SIG-M5 (cell line): Measurements from ENCODE around the gene NTN5.
"Not testable (repeated sequence)": the region's sequence is repeated elsewhere in the genome, so short reads cannot be mapped to it uniquely, and the experiment has no call there.

Source experiments
- DNase-seq: peaks from one replicate; lab custom pipeline; 2025; lab: John Stamatoyannopoulos, UW

The NTN5 gene

DNA sequence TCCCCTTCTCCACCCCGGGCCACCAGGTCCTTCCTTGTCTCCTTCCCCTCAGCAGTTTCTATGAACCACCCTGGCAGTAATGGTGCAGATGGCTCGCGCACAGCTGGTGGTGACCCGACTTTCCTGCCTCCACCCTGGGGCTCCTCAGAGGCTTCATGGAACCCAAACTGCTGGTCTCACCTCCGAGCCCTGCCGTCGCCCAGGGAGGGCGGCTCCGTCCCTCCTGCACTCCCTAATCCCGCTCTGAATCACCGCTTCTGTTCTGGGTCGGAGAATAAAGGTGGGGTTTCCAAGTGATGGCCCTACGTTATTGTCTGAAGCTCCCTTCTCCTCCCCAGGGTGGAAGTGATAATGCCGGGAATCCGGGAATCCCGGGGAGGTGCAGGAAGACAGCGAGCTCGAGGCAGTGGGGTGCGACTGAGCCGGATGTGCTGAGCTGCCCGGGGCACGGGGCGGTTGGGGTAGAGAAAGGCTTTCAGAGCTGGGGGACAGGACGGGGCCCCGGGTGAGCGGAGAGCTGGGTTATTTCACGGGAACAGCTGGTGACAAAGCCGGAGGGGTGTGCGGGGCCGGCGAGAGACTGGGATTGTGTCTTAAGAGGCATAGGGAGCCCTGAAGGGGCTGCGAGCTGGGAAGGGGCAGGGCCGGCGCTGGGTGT, 23.7 kb upstream of the NTN5 start:
- no peak for DNase-seq

DNA sequence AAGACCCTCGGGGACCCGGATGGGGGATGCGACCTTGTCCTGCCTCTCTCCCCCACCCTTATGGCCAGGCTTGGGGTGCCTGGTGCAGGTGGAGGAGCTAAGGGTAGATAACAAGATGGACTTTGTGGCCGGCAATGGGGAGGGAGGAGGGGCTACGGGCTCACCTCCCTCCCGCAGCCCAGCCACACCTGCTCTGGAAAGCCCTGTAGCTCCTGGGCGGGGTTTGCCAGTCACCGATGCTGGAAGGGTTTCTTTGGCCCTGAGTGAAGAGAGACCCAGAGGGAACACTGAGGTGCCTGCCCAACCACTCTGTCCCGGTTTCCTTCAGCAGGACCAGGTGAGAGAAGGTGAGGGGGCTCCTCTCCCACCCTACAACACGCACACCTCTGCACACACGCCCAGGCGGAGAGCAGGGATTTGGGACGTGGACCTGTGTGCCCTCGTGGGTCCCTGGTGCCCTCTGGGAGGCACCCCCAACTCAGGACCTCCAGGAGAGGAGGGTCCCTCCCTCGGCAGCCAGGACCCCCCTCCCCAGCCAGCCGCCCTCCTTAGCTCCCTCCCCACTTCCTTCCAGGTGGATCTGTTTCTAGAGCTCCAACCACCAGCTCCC, 23.0 kb upstream of the NTN5 start, which contains the start of gene FUT2:
Gene FUT2 (plus strand): TSS at position 229 of the 610 bp plus-strand sequence. CDS start 6,986 bp downstream, outside the sequence.
- DNase-seq: no peak

- DNase-seq: not testable (repeated sequence)
Observed at GRCh38 chr19:48693629-48694028, 20.8 kb upstream of the NTN5 start.

DNA sequence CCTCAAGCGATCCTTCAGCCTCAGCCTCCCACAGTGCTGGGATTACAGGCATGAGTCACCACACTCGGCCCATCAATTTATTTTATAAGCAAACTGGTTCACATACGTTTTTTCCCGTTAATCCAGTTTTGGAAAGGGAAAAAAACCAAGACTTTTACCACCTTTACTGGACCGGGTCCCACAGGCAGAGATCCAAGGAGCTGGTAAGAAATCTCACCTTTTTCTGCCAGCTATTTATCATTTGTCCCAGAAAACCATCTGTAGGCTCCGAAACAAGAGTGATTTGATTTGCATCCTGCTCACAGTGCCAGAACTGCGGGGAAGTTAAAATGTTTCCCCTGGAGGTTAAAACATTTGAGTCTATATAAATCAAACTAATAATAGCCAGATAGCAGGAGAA, 16.6 kb upstream of the NTN5 start:
- no peak for DNase-seq

DNA sequence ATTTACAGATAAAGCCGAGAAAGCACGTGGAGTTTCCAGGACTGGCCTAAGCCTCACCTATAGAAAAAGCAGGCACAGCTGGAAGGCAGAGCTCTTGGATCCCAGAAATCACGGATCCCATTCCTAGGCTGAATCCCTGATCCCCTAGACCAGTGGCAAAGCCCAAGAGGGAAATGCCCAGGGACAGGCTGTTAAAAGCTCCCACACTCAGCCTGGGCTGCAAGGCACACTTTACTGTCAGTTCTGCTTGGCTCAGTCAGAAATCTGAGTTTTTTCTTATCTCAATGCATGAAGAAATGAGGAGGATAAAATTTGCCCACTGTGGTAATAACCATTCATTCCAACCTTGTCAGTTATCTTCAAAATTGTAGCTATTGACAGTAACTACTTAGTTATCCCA, 15.0 kb upstream of the NTN5 start:
- DNase-seq: no peak

GRCh38 chr19:48686637-48687036, 13.8 kb upstream of the NTN5 start:
- DNase-seq: not testable (repeated sequence)

GRCh38 chr19:48686088-48686487, 13.3 kb upstream of the NTN5 start:
- no peak for DNase-seq

- no peak for DNase-seq
Observed at GRCh38 chr19:48685583-48685982, 12.8 kb upstream of the NTN5 start.

DNA sequence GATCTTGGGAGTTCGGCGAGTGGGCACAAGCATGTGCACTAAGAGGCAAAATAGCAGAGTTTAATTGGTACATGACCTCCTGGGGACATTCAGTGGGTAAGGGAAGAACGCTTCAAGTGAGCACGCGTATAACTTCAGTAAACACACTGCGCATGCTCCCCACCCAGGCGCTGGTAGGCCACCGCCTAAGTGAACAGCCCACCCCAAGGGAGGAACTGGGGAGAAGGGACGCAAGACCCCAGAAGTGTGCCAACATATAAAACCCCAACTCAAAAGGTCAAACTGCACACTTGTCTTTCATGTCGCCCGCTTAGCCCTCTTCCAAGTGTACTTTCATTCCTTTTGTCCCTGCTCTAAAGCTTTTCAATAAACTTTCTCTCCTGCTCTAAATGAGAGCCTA, 10.5 kb upstream of the NTN5 start:
- DNase-seq: no peak

- DNase-seq: no peak
Observed at GRCh38 chr19:48681127-48681470, 8.3 kb upstream of the NTN5 start.

GRCh38 chr19:48680436-48681126, 7.8 kb upstream of the NTN5 start:
- DNase-seq: no peak

DNA sequence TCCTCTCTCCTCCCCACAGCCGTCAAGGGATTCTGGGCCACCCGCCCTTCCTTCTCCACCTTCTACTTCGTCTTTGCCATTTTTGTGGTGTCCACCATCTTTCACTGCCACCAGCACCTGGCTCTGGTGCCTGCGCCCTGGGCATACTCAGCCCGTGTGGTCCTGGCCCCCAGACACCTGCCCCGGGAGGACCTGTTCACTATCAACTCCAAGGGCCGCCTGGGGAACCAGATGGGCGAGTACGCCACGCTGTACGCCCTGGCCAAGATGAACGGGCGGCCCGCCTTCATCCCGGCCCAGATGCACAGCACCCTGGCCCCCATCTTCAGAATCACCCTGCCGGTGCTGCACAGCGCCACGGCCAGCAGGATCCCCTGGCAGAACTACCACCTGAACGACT, 7.2 kb upstream of the NTN5 start:
- DNase-seq: not testable (repeated sequence)

GRCh38 chr19:48678201-48678600, 5.4 kb upstream of the NTN5 start:
- DNase-seq: no peak

- DNase-seq: no peak
Observed at GRCh38 chr19:48676887-48677286, 4.1 kb upstream of the NTN5 start.

DNA sequence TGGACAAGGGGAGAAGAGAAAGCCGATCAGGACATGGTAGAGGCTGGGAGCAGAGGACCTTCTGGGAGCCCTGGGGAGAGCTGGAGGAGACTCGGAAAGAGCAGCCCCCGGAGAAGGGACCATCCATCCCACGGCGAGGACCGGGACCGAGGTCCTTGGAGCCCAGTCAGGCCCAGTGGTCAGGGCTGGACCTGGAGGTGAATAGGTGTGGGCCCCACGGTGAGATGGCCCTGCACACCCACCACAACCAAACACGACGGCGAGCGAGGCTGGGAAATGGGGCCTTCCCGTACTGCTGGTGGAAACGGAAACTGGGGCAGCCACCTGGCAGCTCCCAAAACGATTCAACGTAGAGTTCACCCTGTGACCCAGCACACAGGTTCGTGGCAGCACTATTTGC, 3.7 kb upstream of the NTN5 start:
- DNase-seq: no peak

- DNase-seq: no peak
Observed at GRCh38 chr19:48674921-48675824, 2.4 kb upstream of the NTN5 start.

DNA sequence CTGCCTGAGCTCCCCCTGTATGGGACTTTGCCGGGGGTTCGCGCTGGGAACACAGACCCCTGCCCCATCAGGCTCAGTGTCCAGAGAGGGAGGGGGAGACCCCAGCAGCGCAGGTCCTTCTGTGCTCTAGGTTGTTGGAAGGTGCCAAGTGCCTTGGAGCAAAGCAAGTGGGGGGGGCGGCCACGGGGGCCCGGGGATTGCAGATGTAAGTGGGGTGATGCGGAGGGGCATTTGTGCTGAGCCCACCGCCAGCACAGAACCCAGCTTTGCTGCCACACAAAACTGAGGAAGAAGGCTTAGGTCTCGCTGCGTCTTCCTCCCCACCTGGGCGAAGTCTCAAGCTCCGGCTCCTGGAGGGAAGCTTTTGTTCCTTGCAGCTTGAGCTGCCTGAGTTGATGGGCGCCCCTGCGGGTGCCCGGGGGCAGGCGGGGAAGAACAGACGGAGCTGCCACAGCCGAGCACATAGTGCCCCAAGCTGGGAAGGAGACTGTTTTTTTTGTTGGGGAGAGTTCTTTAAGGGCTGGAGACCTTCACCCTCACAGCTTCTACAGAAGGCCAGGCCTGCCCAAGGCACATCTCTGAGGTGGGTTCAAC, 1.5 kb upstream of the NTN5 start:
- no peak for DNase-seq

DNA sequence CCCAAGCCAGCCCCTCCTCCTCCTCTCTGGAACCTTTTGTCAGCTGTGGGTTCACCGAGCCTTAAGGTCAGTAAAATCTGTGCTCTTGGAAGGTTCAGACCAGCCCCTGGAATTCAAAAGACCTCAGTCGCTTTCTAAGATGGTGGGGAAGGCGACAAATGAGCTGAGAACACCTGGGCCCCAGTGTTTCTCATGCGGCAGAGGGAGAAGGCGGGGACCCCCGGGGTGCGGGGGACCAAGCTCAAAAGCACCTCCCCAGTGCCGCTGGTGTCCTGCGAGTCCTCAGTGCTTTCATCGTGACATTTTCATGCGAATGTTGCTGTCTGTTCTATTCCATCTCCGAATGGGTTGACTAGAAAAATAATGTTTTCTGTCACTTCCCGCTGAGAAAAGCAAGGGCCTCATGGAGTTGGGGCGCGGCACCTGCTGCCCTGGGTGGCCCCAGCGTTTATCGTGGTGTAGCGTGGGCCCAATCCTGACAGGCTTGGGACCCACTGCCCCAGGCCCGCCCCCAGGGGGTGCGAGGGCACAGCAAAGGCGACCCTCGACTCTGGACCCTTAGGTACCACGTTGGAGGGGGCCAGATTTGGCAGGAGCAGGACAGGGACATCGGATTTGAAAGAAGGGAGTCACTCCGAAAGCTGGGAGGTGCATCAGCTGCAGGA, 751 bp upstream of the NTN5 start:
- DNase-seq: no peak

DNA sequence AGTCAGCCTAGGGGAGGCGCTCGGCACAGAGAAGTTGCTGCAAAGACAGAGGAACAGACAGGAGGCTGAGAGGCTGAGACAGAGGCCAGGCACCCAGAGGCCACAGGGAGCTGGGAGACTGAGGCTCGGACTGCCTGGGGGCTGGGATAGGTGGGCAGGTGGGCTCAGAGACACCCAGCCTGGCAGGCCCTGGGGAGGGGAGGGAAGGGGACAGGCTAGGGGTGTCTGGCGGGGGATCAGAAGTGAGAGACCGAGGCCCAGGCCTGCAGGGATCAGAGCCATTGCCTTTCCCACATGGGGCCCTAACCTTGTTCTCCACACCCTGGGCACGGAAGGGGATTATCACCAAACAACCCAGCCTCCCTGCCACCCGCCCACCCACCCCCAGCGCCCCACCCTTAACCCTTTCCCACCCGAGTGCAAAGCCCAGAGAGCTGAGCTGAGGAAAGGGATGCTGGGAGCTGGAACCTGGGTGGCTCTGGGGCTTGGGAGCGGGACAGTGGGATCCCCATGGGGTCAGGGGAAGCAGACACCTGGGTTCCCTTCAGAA, 1.3 kb downstream of the NTN5 start:
- no peak for DNase-seq

DNA sequence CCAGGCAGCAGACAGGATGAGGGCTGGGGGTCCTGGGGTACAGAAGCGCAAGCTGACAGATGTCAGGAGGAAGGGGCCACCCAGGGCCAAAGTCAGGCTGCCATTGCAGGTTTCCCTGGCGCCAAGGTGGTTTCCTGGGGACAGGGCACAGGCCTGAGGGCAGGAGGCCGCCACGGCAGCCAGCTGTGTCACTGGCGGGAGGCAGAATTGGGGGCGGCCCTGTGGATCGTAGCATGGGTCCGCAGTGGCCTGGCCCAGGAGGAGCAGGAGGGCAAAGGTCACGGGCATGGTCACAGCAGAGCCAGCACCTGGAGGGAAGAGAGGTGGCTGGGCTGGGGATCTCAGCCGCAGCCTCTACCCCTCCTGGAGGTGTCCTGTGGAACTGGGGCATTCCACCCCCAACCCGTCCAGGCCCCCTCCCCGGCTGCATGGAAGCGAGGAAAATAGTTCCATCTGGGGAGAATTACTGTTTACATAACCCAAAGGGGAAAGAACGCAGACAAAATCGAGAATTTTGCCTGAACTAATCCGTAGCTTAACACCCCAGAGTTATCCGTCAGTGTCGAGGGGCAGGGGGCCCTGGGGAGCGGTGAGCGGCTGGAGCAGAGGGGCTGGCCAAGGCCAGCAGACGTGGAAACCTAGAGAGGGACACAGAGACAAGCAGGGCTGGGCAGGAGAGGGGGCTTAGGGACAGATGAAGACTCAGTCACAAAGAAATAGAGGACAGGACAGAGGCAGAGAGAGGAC, 1.9 kb downstream of the NTN5 start:
- DNase-seq: no peak
